Measurements from ENCODE around the gene ADD2. TPM values are rescaled to one million over a fixed set of nuclear protein-coding genes. Genes with fewer than 3 reads are reported as not detected.

The ADD2 gene
- total RNA-seq, 1 experiment from 2014 or later, result 124 TPM

- Histone ChIP-seq H3T11ph (ENCODE audit: low read length) (no peak overlapping the region), H3K27ac (ENCODE audit: insufficient read length, low read depth, low read length) (no peak overlapping the region), H2AK5ac (ENCODE audit: insufficient read length, low read length) (no peak overlapping the region), H3K4me1 (ENCODE audit: insufficient read depth, low read length) (no peaks in the 10 kb centered on the region; the same call in 1 of the 2 replicates), H4K20me1 (ENCODE audit: control insufficient read depth, insufficient read depth, insufficient read length) (no peaks in the 10 kb centered on the region), H2BK5ac (ENCODE audit: insufficient read length, low read length) (no peak overlapping the region), H3K9me3 (ENCODE audit: control insufficient read depth, low read depth, low read length) (no peaks in the 10 kb centered on the region), H4K91ac (ENCODE audit: insufficient read length, low read depth, low read length) (no peak overlapping the region), H2BK120ac (ENCODE audit: low read depth, low read length, poor library complexity, severe bottlenecking) (no peak overlapping the region), H3K23me2 (ENCODE audit: insufficient read length, low read depth, low read length, poor library complexity, severe bottlenecking) (no peaks in the 10 kb centered on the region), H3K4ac (ENCODE audit: low read depth, low read length) (no peak overlapping the region), H3K18ac (ENCODE audit: insufficient read length, low read depth, low read length) (no peak overlapping the region), H4K5ac (ENCODE audit: insufficient read length, low read depth, low read length) (no peak overlapping the region), H4K8ac (replicated peaks; ENCODE audit: insufficient read length, low read depth, low read length) (no peak overlapping the region), H3K4me2 (ENCODE audit: insufficient read depth, insufficient read length, low read length) (no peak overlapping the region), H3K14ac (ENCODE audit: insufficient read depth, low read length) (no peak overlapping the region), H3K27me3 (ENCODE audit: insufficient read depth, low read length) (no peaks in the 10 kb centered on the region), H3K79me2 (ENCODE audit: insufficient read depth, low read length) (no peaks in the 10 kb centered on the region), H2AFZ (ENCODE audit: low read length) (no peak overlapping the region), H3K56ac (ENCODE audit: insufficient read length, low read depth, low read length) (no peak overlapping the region), H2BK20ac (ENCODE audit: low read depth, low read length, poor library complexity, severe bottlenecking) (no peak overlapping the region), H2BK15ac (ENCODE audit: low read depth, low read length) (no peak overlapping the region), H3K9ac (ENCODE audit: extremely low read depth, insufficient read length, low read length) (no peak overlapping the region), H3K79me1 (ENCODE audit: insufficient read depth, low read depth, low read length, poor library complexity, severe bottlenecking) (no peaks in the 10 kb centered on the region), H3K23ac (ENCODE audit: insufficient read length, low read depth, low read length) (no peak overlapping the region), H2BK12ac (ENCODE audit: insufficient read length, low read depth, low read length) (no peak overlapping the region)
- Mint-ChIP-seq H3K9me3 (no peaks in the 10 kb centered on the region), H3K4me1 (peaks cover 0 to 2% of the 10 kb centered on the region in 2 experiments; a peak in 1 of 4 replicates), H3K27ac (no peak overlapping the region), H3K27me3 (ENCODE audit: low read depth) (no peaks in the 10 kb centered on the region), H3K36me3 (ENCODE audit: insufficient read depth in 1 of 3, low read depth in 3 of 3) (no peaks in the 10 kb centered on the region), H3K4me3 (no peak overlapping the region)
- no CpG with 5 or more reads among the region's 12 CpGs for WGBS (ENCODE audit: extremely low coverage, insufficient read length, low lambda C conversion rate)
- TF ChIP-seq CTCF (conservative IDR thresholded peaks at IDR 0.05), result peak; percentile 86
- DNase-seq, result peak; percentile 63
Measured at GRCh38 chr2:70643715-70644114, 124.3 kb downstream of the ADD2 start.

All from H9 (cell line).